CD4-positive, alpha-beta T cell treated with Interleukin-17A for 4 hours (primary cell): ENCODE results near the gene ACOXL.
A peak's percentile ranks its signal among the peaks of the same experiment; 100 is the strongest.
"Not testable (repeated sequence)": the region's sequence is repeated elsewhere in the genome, so short reads cannot be mapped to it uniquely, and the experiment has no call there.

Experiments used
- DNase-seq: peaks from one replicate; pipeline ENCODE4 v3.0.0-alpha.2; 2020; ENCODE audit warnings: mixed read lengths

ACOXL gene

DNA sequence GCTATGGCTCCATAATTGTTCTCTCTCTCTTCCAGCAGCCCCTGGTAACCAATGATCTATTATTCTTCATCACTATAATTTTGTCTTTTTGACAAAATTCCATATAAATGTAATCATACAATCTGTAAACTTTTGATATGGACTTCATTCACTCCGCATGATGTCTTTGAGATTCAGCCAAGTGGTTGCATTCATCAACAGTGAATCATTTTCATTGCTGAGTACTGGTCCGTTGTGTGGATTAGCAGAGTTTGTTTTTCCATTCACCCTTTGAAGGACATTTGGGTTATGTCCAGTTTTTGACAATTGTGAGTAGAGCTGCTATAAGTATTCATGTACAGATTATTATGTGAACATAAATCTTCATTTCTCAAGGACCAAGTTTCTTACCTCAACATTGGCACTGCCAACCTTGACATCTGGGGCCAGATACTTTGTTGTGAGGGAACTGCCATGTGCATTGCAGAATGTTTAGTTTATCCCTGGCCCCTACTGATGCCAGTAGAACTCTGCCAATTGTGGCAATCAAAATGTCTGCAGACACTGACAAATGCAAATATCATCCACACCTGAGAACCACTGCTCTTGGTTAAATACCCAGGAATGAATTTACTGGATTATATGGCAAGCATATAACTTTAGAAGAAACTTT, 340.0 kb downstream of the ACOXL start:
- no peak for DNase-seq

DNA sequence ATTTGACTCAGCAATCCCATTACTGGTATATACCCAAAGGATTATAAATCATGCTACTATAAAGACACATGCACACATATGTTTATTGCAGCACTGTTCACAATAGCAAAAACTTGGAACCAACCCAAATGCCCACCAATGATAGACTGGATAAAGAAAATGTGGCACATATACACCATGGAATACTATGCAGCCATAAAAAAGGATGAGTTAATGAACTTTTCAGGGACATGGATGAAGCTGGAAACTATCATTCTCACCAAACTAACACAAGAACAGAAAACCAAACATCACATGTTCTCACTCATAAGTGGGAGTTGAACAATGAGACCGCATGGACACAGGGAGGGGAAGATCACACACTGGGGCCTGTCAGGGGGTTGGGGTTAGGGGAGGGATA, 350.3 kb downstream of the ACOXL start:
- DNase-seq = not testable (repeated sequence)

DNA sequence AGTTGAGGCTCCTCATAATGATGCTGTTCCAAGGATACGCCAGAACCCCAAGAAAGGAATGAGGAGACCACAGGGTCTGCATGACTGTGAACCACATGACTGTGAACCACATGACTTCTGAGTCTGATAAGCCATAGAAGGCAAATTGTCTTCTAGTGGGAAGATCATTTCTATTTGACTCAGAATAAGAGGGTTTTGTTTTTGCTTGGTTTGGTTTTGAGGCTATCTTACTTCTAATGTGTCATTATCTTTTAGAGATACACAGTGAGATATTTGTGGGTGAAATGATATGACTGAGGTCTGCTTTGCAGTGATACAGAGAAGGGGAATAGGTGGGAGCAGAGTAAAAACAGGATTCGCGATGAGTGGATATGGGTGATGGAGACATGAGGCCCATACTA, 359.4 kb downstream of the ACOXL start:
- no peak for DNase-seq

DNA sequence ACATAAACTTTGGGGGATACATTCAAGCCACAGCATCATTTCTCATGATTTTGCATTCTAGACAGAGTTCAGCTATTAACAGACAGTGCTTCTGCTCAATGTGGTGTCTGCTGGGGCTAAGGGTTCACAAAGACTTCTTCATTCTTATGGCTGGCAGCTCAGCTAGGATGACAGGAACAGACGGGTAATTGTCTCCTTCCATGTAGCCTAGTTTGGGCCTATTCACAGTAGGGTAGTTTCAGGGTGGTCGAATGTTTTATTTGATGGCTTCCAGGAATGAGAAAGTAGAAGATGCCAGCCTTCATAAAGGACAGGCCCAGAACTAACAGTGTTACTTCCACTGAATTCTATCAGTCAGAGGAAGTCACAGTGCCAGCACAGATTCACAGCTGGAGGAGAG, 362.3 kb downstream of the ACOXL start:
- no peak for DNase-seq

DNA sequence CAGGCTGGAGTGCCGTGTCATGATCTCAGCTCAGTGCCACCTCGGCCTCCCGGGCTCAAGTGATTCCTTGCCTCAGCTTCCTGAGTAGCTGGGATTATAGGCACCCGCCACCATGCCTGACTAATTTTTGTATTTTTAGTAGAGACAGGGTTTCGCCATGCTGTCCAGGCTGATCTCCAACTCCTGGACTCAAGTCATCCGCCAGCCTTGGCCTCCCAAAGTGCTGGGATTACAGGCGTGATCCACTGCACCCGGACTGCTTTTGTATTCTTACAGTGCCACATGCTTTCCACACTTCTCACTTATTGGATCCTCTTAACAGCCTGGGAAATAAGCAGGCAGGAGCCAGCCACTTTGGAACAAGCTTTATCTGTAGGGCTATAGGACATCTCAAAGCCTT, 363.1 kb downstream of the ACOXL start:
- DNase-seq = no peak

DNA sequence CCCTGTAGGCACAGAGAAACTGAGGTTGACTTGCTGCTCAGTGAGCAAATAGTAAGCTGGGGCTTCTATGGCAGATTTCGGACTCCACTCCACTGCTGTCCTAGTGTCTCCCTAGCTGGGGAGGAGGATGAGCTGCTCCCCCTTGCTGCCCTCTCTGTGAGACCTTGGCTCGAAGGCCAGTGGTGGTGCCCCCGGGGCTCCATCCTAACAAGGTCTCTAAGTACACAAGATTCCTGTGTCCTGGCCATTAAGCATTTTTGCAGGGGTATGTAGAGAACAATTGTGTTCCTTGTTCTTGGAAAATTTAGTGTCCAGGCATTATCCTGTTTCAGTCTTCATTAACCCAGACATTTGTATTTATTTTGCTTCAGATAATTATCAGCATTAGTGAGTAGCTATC, 367.0 kb downstream of the ACOXL start:
- DNase-seq = no peak

DNA sequence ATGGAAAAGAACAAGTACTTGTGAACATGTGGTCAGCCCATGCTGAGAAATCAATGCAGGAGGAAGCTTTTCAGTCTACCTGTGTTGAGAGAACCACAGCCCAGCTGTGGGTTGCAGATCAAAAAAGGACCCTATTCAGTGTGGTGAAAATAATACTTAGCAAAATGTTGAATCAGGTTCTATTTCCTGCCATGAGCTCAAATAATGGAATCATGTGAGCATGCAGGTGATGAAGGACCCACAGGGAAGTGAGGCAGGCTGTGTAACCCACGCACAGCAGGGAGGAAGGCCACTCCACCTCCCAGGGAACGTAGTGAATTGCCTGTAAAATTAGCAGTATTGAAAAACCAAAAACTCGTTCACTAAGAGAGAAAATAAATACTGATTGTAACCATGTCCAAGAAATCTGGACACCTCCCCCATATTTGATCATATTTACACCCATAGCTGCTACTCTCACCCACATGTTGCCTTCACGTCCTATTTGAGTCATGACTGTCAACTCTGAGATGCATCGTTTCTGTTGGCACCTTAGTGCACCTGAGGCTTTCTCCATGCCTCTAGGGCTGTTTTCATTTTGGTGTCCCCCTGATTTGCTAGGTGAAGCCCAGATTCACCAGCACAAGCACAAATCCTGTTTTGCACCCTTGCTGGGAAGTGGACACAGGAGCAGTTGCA, 367.9 kb downstream of the ACOXL start:
- DNase-seq = no peak

DNA sequence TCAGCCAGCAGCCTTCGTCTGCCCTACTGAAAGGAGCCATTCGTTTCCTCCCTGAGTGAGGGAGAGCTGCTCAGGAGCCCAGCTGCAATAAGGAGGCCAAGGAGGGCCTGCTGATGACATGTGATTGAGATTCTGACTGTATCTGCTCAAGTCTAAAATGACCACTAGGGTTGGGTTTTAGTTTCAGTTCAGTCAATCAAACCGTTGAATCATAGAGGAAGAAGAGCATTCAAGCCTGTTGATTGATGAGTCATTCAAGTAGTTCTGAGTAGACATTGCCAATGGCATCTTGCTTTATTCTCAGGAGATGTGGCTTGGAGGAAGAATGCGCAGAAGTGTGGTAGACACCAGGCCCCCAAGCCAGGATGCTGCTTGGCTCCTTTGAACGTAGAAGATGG, 368.4 kb downstream of the ACOXL start:
- no peak for DNase-seq

DNA sequence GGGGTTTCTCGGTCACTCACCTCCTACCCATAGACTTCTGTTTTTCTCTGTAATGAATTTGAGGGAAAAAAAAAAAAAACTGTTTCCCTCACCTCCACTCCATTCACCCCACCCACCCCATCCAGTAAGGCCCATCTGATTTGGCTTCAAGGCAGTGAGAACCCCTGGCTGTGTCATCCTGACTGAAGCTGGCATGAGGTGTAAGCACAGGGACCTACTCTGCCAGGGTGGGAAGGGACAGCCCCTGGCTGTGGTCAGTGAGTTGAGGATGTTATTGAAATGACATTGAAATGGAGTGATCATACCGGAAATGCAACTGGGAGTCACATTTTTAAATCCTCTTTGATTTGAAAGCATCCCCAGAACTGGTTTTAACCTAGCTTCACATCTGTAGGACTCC, 369.2 kb downstream of the ACOXL start:
- DNase-seq = no peak

DNA sequence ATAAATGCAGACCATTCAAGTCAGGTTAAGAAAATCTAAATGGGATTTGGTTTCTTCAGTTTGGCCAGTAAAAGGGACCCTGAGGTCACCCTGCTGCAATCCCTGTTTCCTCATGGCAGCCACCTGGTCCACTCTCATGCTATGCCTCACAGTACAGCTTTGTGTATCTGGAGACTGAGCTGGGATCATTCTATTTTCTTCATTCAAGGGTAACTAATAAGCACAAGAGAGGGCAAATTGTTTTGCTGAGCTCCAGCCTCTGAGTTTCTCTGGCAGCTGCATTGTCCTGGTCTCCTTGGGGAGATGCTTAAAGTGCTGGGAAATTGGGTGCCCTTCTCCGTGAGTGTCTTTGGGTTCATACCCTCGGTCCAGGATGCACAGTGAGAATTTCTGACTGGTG, 369.8 kb downstream of the ACOXL start:
- no peak for DNase-seq

DNA sequence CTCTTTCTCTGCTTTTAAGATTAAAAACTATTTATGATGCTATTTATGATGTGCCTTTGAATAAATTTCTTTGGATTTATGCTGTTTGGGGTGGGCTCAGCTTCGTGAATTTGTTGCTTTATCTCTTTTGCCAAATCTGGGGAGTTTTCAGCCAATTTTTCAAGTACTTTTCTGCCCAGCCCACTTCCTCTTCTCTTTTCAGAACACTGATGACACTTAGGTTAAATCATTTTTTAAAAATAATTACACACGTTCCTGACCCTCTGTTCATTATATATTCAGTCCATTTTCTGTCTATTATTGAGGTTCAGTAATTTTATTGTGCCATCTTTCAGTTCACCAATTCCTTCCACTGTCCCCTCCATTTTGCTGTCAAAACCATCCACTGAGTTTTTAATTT, 373.6 kb downstream of the ACOXL start:
- no peak for DNase-seq

DNA sequence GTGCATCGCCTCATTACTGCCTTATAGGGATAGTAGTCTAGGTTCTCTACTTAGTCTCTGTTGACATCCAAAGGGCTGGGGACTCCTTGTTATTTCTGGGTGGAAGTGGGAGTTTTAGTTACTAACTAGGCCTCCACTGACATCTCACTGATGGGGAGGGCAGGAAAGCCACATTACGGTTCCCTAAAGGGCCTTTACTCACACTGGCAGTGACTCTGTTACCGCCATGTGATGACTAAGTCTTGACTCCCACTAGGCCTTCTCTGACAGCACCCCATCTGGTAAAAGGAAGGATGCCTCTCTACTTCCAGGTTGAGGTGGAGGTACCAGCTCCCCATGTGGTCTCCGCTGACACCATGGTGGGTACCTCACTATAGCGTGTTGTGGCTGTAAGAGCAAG, 374.3 kb downstream of the ACOXL start:
- DNase-seq = no peak

DNA sequence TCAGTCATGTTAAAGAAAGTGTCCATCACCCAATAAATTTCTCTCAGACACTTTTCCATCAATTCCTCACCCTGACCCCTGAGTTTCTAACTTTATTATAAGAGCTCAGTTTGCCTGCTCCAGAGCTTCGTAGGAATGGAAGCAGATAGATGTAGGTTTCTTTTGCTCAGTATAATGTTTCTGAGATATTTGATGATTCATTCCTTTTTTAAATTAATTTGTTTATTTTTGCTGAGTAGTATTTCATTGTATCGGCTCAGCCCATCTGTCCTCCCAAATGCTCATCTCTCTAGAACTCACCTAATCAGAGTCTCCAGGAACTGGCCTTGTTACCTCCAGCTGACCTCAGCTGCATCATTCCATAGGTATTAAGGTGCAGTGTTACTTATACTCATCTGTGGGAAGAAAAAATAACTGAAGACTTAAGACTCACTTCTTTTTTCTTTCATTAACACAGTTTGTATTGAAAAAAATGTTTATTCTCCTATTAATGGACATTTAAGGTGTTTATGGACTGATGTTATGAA, 376.4 kb downstream of the ACOXL start:
- DNase-seq = no peak

DNA sequence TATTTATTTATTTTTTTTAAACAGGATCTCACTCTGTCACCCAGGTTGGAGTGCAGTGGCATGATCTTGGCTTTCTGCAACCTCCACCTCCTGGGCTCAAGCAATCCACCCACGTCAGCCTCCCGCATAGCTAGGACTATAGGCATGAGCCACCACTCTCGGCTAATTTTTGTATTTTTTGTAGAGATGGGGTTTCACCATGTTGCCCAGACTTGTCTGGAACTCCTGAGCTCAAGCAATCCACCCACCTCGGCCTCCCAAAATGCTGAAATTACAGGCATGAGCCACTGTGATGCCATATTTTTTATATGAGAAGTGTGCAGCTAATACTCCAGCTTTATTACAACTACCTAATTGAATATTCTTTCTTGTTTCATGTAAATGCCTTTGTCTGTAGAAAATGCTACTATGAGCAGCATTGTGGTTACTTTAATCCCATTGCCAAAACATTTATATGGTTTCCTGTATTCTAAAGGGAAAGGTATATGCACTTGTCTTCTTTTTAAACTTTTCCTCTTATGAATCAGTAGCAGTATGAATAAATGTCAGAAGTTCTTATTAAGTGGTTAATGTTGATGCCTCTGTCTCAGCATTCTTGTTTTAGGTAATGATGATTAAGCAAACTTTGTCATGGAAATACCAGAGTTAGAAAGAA, 378.9 kb downstream of the ACOXL start:
- no peak for DNase-seq

DNA sequence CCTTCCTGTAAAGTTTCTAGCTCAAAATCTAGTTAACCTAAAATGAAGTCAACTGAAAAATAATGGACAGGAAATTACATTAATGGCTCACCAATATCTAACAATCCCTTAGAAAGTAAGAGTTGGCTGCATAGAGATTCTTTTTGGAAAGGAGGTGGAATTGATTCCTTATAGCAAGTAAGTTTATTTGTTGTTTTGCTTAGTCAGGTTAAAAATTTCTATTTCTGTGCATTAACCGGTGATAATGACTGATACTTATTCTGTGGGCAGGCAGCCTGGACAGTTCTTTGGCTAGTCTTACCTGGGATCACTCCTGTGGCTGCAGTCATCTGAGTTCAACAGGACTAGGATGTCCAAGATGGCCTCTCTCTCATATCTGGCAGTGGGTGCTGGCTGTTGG, 381.5 kb downstream of the ACOXL start:
- DNase-seq = no peak

DNA sequence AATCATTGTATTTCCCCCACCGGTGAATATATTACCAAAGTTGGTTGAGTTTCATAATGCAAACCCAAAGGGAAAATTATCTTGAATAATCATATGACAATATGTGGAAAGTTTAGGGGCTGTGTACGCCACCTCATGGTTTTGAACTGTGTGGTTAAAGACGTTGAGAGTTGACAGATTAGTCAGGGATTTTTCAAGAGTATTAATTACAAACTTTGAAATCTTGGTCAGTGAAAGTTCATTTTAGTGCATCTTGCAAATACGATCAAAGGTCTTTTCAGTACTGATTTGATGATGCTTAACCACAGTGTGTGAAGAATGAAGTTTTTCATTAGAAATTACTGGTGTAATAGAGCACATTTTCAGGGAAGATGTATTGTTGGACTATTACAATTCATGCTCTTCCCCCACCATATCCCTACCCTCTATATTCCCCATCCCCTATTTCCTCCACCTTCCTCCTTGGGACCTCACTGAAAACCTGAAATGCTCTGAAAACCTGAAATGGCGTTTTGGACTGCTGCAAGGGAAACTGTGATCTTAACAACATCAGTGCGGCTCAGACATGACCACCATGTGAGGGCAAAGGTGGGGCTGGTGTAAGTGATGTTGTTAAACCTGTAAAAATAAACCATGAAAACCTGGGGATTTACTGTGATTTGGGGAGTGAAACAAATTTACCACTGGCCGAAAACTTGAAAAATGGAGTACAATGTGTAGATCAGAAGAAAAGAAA, 383.8 kb downstream of the ACOXL start:
- DNase-seq = no peak

DNA sequence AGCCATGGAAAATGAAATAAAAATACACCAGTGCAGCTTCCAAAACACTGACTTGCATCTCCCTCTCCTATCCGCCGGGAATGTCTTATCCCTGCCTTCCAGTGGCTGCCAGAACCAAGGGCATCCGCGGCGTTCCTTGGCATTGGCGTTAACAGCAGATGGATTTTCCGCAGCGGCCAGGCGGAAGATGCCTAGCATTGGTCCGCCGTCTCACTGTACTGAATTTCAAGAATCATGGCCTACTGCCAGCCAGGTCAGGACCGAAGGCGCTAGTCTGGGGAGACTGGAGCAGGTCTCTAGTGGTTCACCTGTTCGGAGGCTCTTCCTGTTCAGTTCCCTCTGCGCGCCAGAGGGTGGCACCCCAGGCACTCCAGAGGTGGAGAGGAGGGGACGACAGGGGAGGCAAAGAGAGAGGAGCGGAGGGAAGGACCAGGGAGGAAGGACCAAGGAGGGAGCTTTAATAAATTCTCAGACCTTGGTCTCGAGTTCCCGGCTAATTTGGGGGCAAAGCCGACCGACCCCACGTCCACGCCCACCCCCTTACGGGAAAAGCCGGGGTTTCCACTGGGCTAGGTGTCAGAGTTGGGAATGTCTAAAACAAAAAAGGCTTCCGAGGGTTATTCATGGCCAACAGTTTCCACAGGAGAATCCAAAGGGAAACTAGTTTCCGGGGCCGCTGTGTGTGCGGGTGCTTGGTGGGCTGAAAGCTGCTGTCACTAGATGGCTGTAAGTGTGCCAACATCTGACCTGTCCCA, 384.6 kb downstream of the ACOXL start:
- DNase-seq = peak; percentile 80

DNA sequence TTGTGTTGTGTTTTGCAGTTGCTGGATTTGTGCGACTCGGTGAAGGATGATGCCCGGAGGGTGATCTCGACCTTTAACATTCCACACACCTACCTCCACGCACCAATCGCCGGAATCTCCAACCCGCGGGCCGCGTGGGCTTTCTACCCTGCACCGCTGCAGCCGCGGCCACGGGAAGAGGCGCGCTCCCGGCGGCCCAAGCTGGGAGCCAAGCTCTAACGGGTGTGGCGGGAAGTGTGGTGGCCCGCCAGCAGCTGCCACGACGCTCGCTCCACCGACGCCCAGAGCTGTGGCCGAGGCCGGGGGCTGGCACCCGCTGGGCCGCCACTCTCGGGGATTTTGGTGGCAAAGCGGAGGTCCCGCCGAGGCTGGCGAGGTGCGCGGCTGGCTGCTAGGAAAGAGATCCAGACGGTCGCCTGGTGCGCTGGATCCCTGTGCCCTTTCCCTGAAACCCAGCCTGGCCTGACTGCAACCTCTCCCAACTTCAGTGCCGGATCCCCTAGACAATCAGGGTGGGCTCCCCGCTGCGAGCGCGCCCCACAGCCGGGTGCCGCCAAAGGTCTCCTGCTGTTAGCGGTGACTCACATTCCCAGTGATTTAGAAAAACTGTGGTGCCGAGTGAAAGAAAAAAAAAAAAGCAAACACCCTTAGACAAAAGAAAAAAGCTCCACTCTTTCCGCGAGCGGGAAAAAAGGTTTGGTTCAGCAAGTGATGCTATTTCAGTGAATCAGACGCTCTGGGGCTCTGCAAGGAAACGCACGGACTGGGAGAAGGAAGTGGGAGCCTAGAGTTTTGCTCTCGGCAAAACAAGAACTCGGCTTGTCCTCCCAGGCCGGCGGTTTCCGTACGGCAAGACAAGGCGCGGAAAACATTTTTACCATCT, 385.5 kb downstream of the ACOXL start:
- DNase-seq = peak; percentile 44

DNA sequence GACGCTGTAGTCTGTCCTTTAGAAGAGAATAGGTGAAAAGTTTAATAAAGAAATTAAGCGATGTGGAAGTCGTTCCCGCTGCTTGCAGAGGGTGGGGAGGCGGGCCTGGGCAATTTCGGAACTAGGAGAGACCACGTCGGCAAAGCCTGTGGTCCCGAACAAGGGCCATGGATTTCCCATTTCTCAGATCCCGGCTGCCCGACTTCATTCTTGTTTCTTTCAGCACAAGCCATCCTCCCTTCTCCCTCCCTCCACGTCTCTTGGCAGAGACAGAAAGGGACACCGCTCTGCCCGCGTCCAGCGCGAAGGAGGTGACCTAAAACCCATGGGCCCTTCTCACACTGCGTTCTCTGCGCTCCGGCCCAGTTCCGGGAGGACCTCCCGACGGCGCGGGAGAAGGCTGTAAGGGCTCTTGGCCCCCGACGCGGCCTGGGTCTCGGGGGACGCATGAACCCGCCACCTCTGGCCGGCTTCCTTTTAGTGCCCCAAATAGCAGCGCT, 386.2 kb downstream of the ACOXL start:
- peak; percentile 33 for DNase-seq

DNA sequence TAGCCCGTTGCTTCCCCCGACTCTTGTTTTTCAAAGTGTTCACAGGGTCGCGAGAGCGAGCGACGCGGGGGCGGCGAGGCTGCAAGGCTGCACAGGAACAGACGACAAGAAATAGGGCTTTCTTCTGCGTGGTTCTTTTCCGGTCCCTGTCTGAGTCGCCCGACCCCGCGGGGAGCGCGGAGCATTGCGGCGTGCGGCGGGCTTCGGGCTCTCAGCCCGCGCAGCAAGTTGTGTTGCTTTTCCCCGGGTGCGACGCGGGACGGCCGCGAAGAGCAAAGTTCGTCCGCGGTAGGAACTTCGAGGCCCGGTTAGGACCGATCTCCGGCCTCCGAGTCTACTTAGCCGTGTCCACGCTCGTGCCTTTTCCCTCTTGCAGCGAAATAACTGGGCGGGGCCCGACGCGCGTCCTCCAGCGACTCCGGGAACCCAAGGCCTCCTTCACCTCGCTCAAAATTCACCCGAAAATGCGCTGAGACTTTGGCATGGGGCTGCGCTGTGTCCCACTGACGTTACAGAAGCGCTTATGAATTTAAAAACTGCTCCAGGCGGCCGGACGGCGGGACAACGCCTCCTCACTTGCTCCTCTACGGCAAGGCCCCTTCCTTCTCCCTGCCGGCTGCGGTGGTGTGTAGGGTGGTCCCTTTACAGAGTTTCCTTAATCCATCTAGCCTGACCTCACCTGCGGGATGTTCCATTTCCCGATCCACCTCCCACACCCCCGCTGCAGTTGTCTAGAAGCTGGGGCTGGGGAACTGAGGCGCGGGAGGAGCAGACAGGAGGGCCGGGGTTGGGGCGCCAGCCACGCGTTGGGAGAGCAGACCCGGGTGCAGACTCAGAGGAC, 386.8 kb downstream of the ACOXL start:
- peak; percentile 45 for DNase-seq
